DOHH2 (cell line): Measurements from ENCODE around the gene SHISA3.

Experiments used
- H3F3A ChIP-seq: fragments of 200-600 bp; sonication (generic), shearing (Covaris generic); 2 replicates; pipeline ENCODE4 v1.6.0; 2016; ENCODE audit warnings: antibody characterized with exemption, mild to moderate bottlenecking; ENCODE audit not compliant: control insufficient read depth, insufficient read depth
- H3K27ac ChIP-seq: fragments of 200-600 bp; sonication (generic); 2 replicates; pipeline ENCODE4 v1.5.1; 2014; ENCODE audit warnings: low read depth, mild to moderate bottlenecking, low read length, moderate library complexity
- H3K27me3 ChIP-seq: fragments of 200-600 bp; sonication (generic); 2 replicates; pipeline ENCODE4 v1.6.1; 2014; ENCODE audit warnings: mild to moderate bottlenecking, low read length, mixed read lengths; ENCODE audit not compliant: control insufficient read depth
- H3K36me3 ChIP-seq: fragments of 200-600 bp; sonication (generic); 2 replicates; pipeline ENCODE4 v1.6.1; 2014; ENCODE audit warnings: mild to moderate bottlenecking, low read length, moderate library complexity, mixed read lengths; ENCODE audit not compliant: control insufficient read depth
- H3K4me1 ChIP-seq: fragments of 200-600 bp; sonication (generic); 2 replicates; pipeline ENCODE4 v1.6.1; 2014; ENCODE audit warnings: mild to moderate bottlenecking, low read length, mixed read lengths; ENCODE audit not compliant: control insufficient read depth
- H3K4me2 ChIP-seq: fragments of 200-600 bp; sonication (generic); 2 replicates; pipeline ENCODE4 v1.6.0; 2014; ENCODE audit warnings: mild to moderate bottlenecking, low read length, moderate library complexity
- H3K4me3 ChIP-seq: fragments of 200-600 bp; sonication (generic); 2 replicates; pipeline ENCODE4 v1.5.1; 2014; ENCODE audit warnings: mild to moderate bottlenecking, low read length, mixed read lengths
- H3K79me2 ChIP-seq: fragments of 200-600 bp; sonication (generic); 2 replicates; pipeline ENCODE4 v1.6.1; 2014; ENCODE audit warnings: mild to moderate bottlenecking, low read length, mixed read lengths; ENCODE audit not compliant: control insufficient read depth
- H3K9me2 ChIP-seq: fragments of 200-600 bp; sonication (generic); replicated peaks from 2 replicates; pipeline ENCODE4 v1.6.1; 2014; ENCODE audit warnings: mild to moderate bottlenecking, low read length, mixed read lengths; ENCODE audit not compliant: control insufficient read depth
- H3K9me3 ChIP-seq: fragments of 200-600 bp; sonication (generic); 2 replicates; pipeline ENCODE4 v1.6.1; 2014; ENCODE audit warnings: antibody characterized with exemption, low read length, mixed read lengths; ENCODE audit not compliant: control insufficient read depth, insufficient read depth
- H4K20me1 ChIP-seq: fragments of 200-600 bp; sonication (generic); 2 replicates; pipeline ENCODE4 v1.6.0; 2014; ENCODE audit warnings: low read depth, mild to moderate bottlenecking, antibody characterized with exemption, low read length, moderate library complexity; ENCODE audit not compliant: control insufficient read depth, insufficient read depth
- EZH2phosphoT487 ChIP-seq: fragments of 200-600 bp; sonication (generic); IDR thresholded peaks from 2 replicates; pipeline ENCODE4 v1.6.1; 2017; ENCODE audit warnings: borderline replicate concordance, mild to moderate bottlenecking, antibody characterized with exemption, low read length, moderate library complexity, mixed read lengths
- TF ChIP-seq, protein P1 (sequence below): fragments of 200-600 bp; sonication (generic); IDR thresholded peaks from one replicate; pipeline ENCODE4 v1.5.1; 2014; ENCODE audit warnings: antibody characterized with exemption, mild to moderate bottlenecking, low read depth, low read length; ENCODE audit not compliant: poor library complexity, severe bottlenecking

The SHISA3 gene

DNA sequence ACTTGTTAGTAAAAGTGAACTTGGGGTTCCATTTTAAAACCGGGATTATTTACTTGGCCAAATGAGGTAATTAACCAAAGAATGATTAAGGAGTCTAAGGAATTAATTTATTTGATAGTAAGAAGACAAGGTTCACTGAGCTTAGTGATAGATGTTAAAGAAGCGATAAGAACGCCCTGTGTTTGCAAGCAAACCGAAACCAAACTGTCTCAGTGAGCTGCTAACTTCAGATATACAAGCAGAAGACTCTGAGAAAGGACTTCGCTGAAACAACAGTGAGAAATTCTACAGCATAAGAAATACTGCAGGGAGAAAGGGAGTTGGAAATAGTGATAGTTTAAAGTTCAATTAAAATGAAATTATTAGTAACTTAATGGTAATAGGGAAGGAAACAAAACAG, 37.6 kb upstream of the SHISA3 start:
- no peaks in the 10 kb centered on the region for H4K20me1 ChIP-seq
- no peak for TF ChIP-seq EZH2phosphoT487
- TF ChIP-seq, protein P1, sequence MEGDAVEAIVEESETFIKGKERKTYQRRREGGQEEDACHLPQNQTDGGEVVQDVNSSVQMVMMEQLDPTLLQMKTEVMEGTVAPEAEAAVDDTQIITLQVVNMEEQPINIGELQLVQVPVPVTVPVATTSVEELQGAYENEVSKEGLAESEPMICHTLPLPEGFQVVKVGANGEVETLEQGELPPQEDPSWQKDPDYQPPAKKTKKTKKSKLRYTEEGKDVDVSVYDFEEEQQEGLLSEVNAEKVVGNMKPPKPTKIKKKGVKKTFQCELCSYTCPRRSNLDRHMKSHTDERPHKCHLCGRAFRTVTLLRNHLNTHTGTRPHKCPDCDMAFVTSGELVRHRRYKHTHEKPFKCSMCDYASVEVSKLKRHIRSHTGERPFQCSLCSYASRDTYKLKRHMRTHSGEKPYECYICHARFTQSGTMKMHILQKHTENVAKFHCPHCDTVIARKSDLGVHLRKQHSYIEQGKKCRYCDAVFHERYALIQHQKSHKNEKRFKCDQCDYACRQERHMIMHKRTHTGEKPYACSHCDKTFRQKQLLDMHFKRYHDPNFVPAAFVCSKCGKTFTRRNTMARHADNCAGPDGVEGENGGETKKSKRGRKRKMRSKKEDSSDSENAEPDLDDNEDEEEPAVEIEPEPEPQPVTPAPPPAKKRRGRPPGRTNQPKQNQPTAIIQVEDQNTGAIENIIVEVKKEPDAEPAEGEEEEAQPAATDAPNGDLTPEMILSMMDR: no peak
- no peaks in the 10 kb centered on the region for H3K9me2 ChIP-seq
- no peaks in the 10 kb centered on the region for H3K4me1 ChIP-seq
- H3F3A ChIP-seq: no peaks in the 10 kb centered on the region
- no peak overlapping the region for H3K4me3 ChIP-seq
- peaks cover 48% of the 10 kb centered on the region for H3K27me3 ChIP-seq
- H3K27ac ChIP-seq: no peak overlapping the region
- no peaks in the 10 kb centered on the region for H3K79me2 ChIP-seq
- no peaks in the 10 kb centered on the region for H3K9me3 ChIP-seq
- H3K4me2 ChIP-seq: no peak overlapping the region
- no peaks in the 10 kb centered on the region for H3K36me3 ChIP-seq

GRCh38 chr4:42360256-42360669, 37.0 kb upstream of the SHISA3 start:
- Histone ChIP-seq H4K20me1 (no peaks in the 10 kb centered on the region), H3K9me3 (no peaks in the 10 kb centered on the region), H3K36me3 (no peaks in the 10 kb centered on the region), H3F3A (no peaks in the 10 kb centered on the region), H3K27me3 (peaks cover 44% of the 10 kb centered on the region), H3K27ac (no peak overlapping the region), H3K4me3 (no peak overlapping the region), H3K4me2 (no peak overlapping the region), H3K79me2 (no peaks in the 10 kb centered on the region), H3K4me1 (no peaks in the 10 kb centered on the region), H3K9me2 (no peaks in the 10 kb centered on the region)
- TF ChIP-seq EZH2phosphoT487: no peak
- TF ChIP-seq, protein P1: no peak

DNA sequence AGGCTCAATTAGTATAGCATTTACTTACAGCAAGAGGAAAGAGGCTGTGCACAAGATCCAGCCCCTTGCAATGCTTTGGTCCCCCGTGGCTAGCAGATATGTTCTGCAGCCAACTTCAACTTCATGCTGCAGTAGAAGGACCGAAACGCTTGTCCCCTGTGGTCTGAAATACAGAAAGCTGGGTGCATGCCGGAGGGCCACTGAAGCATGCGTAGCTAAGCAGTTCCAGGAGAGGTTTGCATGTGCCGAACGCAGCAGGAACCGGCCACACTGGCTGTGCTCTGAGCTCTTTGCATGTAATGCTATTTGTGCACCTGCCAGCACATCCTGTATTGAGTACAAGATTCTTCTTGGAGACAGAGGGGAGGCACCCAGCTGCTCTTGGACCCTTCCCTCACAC, 35.8 kb upstream of the SHISA3 start:
- H3K27ac ChIP-seq: no peak overlapping the region
- no peaks in the 10 kb centered on the region for H3K36me3 ChIP-seq
- no peak overlapping the region for H3K4me2 ChIP-seq
- no peaks in the 10 kb centered on the region for H3K9me3 ChIP-seq
- no peak for TF ChIP-seq EZH2phosphoT487
- TF ChIP-seq, protein P1: no peak
- peaks cover 32% of the 10 kb centered on the region for H3K27me3 ChIP-seq
- H3K9me2 ChIP-seq: no peaks in the 10 kb centered on the region
- no peaks in the 10 kb centered on the region for H4K20me1 ChIP-seq
- no peaks in the 10 kb centered on the region for H3K79me2 ChIP-seq
- H3F3A ChIP-seq: no peaks in the 10 kb centered on the region
- H3K4me3 ChIP-seq: no peak overlapping the region
- no peaks in the 10 kb centered on the region for H3K4me1 ChIP-seq

DNA sequence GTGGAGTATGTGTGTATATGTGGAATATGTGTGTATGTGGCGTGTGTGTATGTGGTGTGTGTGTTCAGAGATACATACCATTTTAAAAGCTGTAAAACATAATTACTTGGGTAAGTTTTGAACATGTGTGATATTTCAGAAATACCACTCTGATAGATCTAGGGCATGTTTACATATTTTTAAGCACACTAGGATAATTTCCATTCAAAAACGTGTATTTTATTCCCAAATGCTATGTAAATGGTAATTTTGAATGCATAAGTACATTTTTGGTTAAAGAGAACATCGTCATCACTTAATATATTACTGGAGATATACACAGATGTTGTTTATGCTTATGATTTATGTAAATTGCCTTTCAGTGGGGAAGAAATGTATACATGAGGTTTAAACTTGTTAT, 34.7 kb upstream of the SHISA3 start:
- Histone ChIP-seq H3K36me3 (no peaks in the 10 kb centered on the region), H3K4me2 (no peak overlapping the region), H3K79me2 (no peaks in the 10 kb centered on the region), H3K27ac (no peak overlapping the region), H3K4me1 (no peaks in the 10 kb centered on the region), H3K9me3 (no peaks in the 10 kb centered on the region), H3F3A (no peaks in the 10 kb centered on the region), H4K20me1 (no peaks in the 10 kb centered on the region), H3K27me3 (peaks cover 28% of the 10 kb centered on the region), H3K9me2 (no peaks in the 10 kb centered on the region), H3K4me3 (no peak overlapping the region)
- TF ChIP-seq, protein P1: no peak
- no peak for TF ChIP-seq EZH2phosphoT487
